ENCODE measurements around the gene LRFN2.

- TF ChIP-seq CTCF (IDR thresholded peaks at IDR 0.05): no peak
- no peak for TF ChIP-seq POLR2A (IDR thresholded peaks at IDR 0.05)
Observed at GRCh38 chr6:40414617-40415016, 172.5 kb downstream of the LRFN2 start.
